HG03103 (cell line): Measurements from ENCODE around the gene ZNF672.
"Not testable (repeated sequence)": the region's sequence is repeated elsewhere in the genome, so short reads cannot be mapped to it uniquely, and the experiment has no call there.

Experiments used
- ATAC-seq: cut with Tn5 transposase; IDR thresholded peaks from one replicate; pipeline ENCODE4 v1.9.1; 2021; ENCODE audit warnings: low read depth; ENCODE audit not compliant: unreplicated experiment

ZNF672 gene

DNA sequence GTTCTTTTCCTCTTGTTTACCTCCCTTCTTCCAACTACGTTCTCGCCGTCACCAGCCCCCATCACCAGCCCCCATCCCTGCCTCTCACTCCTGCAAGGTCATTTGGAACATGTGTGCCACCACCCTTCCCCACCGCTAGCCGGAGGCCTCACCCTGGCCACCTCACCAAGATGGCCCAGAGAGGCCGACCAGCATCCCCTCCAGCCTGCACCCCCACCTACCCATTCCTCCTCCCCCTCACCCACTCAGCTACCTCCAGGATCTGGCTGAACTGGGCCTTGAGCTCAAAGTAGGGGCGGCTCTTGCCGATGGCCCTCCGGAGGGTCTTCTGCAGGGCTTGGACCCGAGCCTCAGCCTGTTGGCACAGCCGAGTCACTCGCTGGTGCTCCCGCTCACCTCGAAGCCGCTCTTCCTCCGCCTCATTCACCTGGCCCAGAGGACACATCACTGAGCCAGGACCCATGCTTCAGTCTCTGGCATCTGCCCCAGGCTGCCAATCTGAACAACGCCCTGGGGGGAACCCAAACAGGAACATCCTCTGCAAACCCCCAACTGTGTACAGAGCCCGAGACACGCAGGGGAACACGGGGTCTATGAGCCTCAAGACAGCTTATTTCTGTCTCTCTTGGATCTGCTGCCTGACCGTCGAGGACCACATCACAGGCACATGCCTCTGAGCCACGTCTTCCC lies 25.1 kb upstream of the ZNF672 start:
- no peak for ATAC-seq

DNA sequence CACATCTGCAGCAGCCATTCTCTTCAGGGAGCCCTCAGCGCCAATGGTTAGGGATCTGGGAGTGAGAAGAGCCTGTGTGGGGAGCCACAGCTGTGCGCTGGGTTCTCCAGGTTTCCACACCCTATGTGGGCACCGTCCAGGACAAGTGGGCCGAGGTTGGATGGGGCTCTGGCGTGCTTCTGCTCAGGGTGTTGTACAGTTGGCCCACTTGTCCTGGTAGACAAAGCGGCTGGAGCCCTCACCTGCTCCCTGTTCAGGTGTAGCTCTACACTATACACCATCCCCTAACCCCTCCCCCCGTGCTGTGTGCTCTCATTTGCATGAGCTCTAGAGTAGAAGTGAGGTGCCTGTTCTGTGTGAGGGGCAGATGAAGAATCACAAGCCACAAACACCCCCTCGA lies 24.5 kb upstream of the ZNF672 start:
- no peak for ATAC-seq

DNA sequence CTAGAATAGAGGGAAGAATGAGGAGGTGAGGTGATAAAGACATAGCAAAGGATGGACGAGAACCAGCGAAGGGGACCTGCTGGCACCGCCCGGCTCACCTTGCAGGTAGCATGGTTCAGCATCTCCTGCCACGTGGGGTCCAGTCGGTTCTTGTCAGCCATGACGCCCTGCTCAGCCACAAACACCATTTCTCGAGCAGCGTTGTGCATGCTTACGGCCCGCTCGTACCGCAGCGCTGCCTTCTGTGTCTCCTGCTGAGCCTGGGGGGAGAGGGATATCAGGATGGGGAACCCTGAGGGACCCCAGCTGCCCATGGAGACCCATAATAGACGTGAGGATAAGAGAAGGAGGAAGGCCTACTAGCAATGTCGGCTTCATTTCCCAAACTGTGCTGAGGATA lies 23.7 kb upstream of the ZNF672 start:
- ATAC-seq: no peak

DNA sequence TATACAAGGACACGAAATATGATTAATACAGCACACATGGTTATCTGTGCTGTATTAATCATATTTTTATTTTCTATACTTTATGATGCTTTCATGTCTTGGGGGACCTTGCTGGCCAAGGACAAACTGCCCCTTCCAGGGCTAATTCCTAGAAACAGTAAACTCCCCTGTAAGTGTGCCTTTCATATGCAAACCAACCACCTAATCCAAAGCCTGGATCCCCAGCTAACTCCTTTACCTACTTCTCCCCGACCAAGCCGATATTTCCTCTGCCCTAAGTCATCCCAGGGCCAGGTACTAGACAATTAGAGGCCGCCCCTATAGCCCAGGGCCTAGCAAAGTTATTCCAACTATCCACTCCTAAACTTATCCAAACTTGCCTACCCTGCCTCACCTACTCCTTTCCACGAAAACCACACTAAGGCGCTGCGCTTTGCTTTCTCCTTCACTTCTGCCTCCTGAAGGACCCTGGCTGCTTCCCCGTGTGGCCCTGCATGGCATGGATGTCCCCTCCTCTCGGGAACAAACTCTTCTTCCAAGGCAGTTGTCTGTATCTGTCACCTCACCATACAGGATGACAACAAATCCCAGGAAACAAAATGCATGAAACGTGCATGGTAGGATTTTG lies 22.5 kb upstream of the ZNF672 start:
- no peak for ATAC-seq

DNA sequence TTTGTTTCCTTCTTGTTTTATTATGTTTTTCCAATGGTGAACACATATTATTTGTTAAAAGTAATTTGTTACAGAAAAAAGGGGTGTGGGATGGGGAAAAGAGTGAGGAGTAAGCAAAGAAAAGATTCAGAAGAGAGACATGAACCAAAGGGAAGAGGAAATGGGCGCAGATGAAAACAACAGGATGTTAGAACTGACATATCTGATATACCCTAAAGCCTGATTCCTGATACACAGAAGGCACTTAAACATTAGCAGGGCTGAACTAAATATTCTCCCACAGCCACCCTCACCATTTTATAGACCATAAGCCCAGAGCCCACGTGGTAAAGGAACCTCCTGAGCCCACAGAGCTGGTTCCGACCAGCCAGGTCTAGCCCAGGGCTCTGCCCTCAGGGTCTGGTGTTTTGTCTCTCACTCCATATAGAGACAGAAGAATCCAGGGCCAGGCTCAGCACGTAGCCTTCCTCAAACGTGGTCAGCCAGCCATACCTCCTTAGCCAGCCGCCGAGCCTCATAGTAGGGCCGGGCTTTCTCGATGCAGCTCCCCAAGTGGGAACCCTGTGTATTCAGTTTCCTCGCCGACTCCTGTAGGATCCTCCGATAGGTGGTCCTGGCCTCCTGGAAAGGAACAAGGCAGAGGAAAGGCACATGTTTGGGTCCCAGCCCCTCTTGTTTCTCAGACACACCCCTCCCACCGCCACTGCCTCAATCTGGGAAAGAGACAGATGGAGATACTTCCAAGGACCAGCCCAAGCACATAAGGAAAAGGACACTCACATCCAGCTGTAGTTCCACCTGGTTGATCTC lies 21.8 kb upstream of the ZNF672 start:
- no peak for ATAC-seq

DNA sequence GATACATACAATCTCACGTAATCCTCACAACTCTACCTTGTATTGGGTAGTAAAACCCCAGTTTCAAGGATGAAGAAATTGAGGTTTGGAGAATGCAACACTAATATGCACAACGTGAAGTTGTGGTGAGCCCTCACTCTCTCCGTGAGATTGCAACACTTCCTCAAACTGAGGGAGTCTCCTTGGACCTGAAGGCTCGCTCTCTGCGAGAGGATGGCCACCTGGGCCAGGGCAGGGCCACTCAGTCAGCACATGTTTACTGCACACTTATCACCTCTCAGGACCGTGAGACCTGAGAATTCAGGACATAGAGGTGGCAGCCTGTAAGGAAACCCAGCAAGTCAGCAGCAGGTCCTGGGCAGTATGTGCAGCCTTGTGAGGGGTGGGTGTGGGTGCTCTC lies 21.0 kb upstream of the ZNF672 start:
- ATAC-seq: no peak

DNA sequence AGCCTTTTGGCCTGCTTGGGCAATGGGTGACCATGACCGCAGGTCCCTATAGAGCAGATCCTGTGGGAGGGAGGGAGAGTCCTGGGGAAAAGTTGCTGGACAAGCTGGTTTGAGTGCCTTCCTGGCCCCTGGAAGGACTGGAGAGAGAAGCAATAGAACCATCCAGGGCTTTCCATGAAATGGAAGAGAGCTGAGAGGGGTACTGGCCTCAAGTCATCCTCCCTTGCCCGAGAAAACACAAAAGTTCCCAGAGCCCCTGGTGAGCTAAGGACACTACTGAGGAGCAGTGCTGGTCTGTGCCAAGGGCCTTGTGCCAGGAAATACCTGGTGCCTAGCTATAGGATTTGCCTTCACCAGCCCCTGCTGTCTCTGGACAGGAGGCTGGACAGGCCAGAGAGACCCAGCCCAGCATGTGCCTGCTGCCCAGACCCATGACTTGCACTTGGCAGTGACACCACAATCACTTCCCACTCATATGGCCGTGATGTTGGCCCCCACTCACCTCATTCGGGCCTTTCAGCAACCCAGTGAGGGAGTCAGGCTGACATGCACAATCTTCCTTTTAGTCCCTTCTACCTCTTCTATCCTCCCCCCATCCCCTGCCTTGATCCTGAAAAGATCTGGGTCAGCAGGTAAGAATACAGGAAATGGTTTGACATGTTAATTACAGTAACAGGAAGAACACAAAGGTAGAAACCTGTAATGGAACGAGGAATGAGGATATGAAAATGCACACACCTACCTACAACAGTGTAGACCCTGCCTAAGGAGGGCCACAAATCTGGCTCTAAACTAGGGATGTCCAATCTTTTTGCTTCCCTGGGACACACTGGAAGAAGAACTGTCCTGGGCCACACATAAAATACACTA lies 19.3 kb upstream of the ZNF672 start:
- no peak for ATAC-seq

DNA sequence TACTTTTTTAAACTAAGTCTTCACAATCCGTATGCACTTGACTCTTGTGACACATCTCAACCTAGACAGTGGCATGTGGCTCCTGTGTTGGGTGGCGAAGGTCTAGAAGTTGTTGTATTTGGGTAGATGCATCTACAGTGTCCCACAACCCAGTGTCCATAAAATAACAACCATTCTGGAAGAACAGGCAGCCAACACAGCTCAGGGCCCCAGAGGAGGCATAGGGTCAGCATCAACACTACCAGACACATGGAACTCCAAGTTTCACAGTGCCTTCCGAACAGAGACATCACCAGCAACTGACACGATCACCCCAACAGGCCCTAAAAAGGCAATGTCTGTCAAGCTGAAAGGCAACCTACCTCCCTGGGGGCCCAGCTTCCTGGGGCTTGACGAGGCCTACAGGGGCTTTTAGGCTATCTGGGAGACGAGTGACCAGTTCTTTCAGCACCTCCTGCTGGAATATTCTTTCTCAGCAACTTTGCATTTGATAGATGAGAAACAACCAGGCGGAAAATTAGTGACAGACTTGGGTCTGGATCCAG lies 17.9 kb upstream of the ZNF672 start:
- ATAC-seq: no peak

DNA sequence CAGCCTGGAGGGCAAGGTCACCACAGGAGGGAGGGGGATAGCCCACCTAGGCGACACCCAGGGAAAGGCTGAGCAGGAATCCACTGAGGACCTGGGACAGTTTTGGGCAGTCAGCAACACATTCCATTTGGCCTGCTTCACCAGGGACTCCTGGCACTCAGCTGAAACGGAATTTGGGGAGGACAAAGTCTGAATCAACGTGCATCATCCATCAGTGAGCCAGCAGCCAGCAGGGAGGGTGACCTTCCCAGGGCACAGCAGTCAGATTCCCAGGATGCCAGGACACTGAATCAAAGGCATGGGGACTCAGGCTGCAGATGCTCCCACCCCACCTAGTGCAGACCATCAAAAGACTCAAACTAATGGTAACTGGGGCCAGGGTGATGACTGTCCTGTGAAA lies 16.9 kb upstream of the ZNF672 start:
- no peak for ATAC-seq

DNA sequence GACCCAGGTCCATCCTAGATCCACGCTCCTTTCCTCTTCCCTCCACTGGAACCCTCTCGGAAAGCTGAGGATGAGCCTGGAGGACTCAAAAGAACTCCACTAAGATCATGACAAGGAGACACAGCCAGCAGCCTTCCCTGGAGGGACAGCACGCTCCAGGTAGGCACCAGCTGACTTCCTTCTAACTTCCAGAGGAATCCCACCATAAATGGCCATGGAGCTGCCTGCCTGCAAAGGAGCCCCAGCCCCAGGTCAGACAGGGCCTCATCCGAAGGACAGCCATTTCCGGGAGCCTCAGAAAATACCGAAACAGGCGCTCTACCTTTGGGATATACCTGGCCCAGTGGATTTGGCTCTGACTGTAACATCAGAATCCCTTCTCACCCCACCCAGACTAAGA lies 16.4 kb upstream of the ZNF672 start:
- no peak for ATAC-seq

DNA sequence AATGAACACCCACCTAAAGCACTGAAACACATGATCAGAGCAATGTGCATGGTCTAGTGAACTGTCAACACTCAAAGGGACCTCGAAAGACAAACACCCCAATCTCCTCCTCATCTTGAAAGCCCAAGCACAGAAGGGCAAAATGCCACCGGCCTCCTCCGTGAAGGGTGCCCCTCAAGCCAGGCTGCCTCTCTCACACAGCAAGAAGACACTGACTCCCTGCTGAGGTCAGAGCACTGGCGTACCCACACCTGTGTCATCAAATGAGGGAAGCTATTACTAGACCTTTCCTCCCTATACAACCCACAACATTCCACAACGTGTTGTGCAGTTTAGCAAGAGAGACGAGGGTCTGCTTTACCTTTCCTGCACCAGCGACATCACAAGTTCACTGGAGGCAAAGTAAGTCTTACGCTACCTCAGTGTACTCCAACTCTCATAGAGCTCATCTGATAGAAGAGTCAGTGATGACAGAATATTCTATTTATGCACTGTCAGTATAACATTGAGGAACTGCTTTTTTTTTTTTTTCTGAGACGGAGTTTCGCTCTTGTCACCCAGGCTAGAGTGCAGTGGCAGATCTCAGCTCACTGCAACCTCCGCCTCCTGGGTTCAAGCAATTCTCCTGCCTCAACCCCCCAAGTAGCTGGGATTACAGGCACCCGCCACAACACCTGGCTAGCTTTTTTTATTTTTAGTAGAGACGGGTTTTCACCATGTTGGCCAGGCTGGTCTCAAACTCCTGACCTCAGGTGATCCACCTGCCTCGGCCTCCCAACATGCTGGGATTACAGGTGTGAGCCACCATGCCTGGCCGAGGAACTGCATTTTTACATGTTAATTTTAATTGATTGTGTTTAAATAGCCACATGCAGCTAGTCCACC lies 15.6 kb upstream of the ZNF672 start:
- ATAC-seq: no peak

DNA sequence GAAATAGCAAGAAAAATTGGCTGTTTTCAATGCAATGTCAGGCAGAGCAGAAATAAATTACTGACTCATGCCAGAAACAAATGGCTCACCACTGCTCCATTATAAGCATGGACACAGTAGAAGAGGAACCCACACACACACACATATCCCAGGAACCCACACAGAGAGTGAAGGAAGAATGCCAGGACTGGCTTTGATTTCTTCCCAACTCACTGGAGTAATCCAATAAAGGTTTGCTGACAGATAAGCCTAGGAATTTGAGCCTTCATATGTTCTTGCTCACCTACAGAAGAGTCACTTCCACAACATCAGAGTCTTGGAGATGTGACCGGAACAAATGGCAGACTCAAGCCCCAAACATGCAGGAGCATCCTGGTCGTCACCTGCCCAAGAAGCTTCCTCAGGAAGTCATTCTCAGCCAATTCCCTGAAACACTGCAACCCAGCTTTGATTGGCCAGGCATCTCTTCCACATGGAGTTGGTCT lies 14.5 kb upstream of the ZNF672 start:
- no peak for ATAC-seq

DNA sequence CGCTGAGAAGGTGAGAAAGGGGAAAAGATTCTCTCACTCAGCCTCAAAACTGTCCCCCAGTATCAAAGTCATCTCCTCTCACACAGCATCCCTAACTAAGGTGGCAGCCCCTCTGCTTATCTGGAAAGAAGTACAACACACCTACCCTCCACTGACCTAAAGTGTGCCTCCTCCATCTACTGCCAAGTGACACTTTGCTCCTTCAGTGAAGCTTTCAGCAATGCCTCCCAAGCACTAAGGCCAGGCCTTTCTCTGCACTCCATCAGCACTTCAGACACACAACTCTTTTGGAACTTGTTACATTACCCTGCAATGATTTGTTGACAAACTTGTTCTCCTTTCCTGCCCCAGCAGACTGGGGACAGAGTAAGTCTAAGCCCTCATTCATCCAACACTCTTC lies 13.7 kb upstream of the ZNF672 start:
- ATAC-seq: no peak

DNA sequence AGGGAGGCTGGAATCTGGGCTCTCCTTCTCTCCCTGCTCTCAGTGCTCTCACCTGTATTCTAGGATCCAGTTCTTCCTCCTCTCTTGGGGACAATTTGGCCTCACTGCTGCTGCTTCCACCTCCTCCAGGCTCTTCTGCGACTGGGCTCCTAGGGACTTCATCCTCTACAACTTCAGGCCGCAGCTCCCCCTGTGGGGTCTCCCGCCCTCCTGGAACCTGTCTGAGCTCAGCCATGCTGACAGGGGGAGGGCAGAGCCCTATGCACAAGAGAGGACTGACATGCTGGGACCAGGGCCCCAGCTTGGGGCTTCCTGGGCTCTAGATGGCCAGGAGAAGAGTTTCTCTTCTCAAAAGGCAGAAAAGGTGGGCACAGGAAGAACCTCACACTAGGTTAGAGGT lies 13.3 kb upstream of the ZNF672 start:
- no peak for ATAC-seq

DNA sequence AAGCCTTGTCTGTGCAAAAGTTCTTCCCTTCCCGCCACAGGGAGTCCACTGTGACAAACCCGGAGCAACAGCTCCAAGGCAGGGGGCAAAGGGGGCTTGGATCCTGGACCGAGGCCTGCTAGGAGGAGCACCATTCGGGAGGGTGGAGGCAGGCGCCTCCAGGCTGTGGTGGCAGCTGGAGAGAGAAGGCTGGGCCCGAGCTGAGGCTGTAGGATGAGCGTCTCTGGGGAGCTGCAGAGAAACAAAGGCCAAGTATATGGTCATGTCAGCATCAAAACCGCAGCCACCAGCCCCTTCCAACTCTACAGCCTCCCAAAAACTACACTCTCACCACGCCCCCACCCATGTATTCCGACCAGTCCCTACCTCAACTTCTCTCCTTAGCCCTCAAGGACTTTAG lies 12.9 kb upstream of the ZNF672 start:
- no peak for ATAC-seq

DNA sequence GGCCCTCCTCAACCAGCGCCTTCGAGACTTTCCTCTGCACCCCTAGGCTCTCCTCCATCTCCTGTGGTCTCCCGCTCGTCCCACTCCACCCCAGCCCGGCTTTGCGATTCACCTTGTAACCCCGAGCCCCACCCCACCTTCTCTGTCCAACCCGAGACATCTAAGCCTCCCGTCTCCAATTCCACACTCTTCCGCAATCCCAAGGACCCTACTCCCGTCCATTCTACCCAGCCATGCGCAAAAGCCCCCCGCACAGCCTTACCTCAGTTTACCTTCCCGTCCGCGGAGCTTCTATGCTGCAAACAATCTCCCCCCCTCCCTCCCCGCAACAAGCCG lies 12.5 kb upstream of the ZNF672 start:
- ATAC-seq: peak; percentile 4

DNA sequence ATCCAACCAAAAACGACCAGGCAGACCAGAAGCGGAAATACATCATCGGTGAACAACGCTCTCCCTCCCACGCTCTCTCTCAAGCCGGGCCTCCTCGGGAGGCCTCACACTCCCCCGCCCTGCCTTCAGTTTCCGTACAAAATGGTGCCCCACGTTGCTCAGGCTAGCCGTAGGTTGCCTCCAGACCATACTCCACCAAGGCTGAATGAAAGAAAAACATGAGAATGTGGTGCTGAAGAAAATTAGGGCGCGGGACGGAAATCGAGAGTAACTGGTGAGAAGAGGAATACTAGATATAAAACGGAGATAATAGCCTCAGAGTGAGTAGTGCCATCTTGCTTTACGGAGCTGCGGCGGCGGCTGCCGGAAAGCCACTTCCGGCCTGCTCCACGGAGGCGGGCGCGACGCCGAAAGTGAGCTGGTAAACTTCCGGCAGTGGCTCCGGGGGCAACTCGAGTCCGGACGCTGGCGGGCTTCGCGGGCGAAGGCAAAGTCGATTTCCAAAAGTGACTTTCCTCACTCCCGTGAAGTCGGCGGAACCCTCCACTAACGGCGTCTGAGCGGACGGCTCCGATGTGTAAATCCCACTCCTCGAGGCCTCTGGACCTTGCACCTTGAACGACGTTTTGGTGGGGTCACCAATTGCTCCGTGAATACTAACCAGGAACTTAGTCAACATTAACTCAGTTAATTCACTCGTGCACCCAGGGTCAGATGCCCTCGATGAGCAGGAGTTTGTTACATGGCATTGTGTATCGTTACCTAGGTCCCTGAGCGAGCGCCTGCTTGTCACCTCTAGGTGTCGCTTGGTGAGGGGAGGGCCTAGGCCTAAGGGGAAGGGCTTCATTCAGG lies 11.9 kb upstream of the ZNF672 start, which contains the start of gene SH3BP5L:
Gene SH3BP5L, minus strand, starts transcription at position 7 of the 852 bp plus-strand sequence. CDS start 980 bp downstream, outside the sequence.
- peak; percentile 86 for ATAC-seq

DNA sequence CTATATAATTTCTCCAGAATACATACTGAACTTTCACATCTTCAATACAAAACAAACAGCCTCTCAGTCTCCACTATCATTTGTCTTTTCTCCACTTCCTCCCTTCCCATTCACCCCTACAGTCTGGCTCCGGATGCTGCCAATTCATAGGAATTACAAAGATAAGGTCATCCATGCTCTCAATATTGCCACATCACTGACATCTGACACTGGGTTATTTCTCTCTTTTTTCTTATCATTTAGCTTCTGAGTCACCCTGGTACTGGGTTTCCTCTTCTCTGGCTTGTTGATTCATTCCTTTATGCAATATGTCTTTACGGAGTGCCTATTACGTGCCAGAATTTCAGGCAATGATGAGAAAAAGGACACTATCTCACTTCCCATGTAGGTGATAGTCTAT lies 9.2 kb upstream of the ZNF672 start:
- ATAC-seq: no peak

DNA sequence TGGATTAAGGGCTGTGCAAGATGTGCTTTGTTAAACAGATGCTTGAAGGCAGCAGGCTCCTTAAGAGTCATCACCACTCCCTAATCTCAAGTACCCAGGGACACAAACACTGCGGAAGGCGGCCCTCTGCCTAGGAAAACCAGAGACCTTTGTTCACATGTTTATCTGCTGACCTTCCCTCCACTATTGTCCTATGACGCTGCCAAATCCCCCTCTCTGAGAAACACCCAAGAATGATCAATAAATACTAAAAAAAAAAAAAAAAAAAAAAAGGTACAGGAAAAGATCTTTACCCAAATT lies 7.4 kb upstream of the ZNF672 start:
- not testable (repeated sequence) for ATAC-seq
